Spleen (tissue), 11 donors: Measurements from ENCODE around the gene CLEC16A. TPM values are rescaled to one million over a fixed set of nuclear protein-coding genes. Genes with fewer than 3 reads are reported as not detected.
A peak's percentile ranks its signal among the peaks of the same experiment; 100 is the strongest.

ENCODE experiments used
- DNase-seq: peaks from one replicate; pipeline ENCODE4 v3.0.0-alpha.2; 2020
- H3K27ac ChIP-seq, 8 donors: fragments of 200-600 bp; sonication (generic) in 7 of 8; 1 replicate in 4 of 8; 2 replicates in 4 of 8; pipeline versions ENCODE4 v1.5.0 to v1.8.0; 2016 to 2021; ENCODE audit warnings: inconsistent platforms in 4 of 8, mild to moderate bottlenecking in 4 of 8, moderate library complexity in 1 of 8
- H3K27me3 ChIP-seq, 7 donors: fragments of 200-600 bp; sonication (generic) in 6 of 7; replicated peaks in 1 of 7; 1 replicate in 4 of 7; 2 replicates in 3 of 7; pipeline versions ENCODE4 v1.5.0 to v1.8.0; 2016 to 2021; ENCODE audit warnings: inconsistent platforms in 3 of 7, mild to moderate bottlenecking in 1 of 7
- H3K36me3 ChIP-seq, 6 donors: fragments of 200-600 bp; sonication (generic) in 5 of 6; 1 replicate in 4 of 6; 2 replicates in 2 of 6; pipeline versions ENCODE4 v1.5.0 to v1.8.0; 2016 to 2021; ENCODE audit warnings: inconsistent platforms in 2 of 6
- H3K4me1 ChIP-seq, 6 donors: fragments of 200-600 bp; sonication (generic) in 5 of 6; 1 replicate in 3 of 6; 2 replicates in 3 of 6; pipeline versions ENCODE4 v1.5.0 to v1.8.0; 2016 to 2021; ENCODE audit warnings: inconsistent platforms in 3 of 6
- H3K4me3 ChIP-seq, 8 donors: fragments of 200-600 bp; sonication (generic) in 7 of 8; 1 replicate in 4 of 8; 2 replicates in 4 of 8; pipeline versions ENCODE4 v1.5.0 to v1.8.0; 2016 to 2021; ENCODE audit warnings: inconsistent platforms in 4 of 8, mild to moderate bottlenecking in 4 of 8, moderate library complexity in 2 of 8
- H3K9me3 ChIP-seq, 8 donors: fragments of 200-600 bp; sonication (generic) in 7 of 8; 1 replicate in 4 of 8; 2 replicates in 4 of 8; pipeline versions ENCODE4 v1.5.0 to v1.8.0; 2016 to 2021; ENCODE audit warnings: inconsistent platforms in 4 of 8
- CTCF ChIP-seq, 11 experiments: fragments of 200-600 bp in 7 of 11; fragments of 450-650 bp in 4 of 11; sonication (generic) in 4 of 11; IDR thresholded peaks in 8 of 11; conservative IDR thresholded peaks in 3 of 11; 1 replicate in 7 of 11; 2 replicates in 4 of 11; pipeline versions ENCODE4 v1.4.0 to v1.8.0; 2016 to 2021; ENCODE audit warnings: antibody characterized with exemption in 11 of 11, inconsistent platforms in 4 of 11, mild to moderate bottlenecking in 1 of 11
- POLR2A ChIP-seq, 3 donors: fragments of 450-650 bp; IDR thresholded peaks; one replicate each; pipeline ENCODE4 v1.5.1; 2017; ENCODE audit warnings: antibody characterized with exemption in 3 of 3, mild to moderate bottlenecking in 1 of 3
- POLR2AphosphoS5 ChIP-seq, 3 donors: sonication (generic); formaldehyde crosslinking; IDR thresholded peaks; one replicate each; pipeline ENCODE4 v1.5.1; 2017; ENCODE audit warnings: antibody characterized with exemption in 3 of 3
- WGBS, 5 donors: extraction: QIAGEN DNeasy Blood & Tissue Kit in 3 of 5; methylation state at CpG; one replicate each; pipeline versions ENCODE4 v1.1.5 to v1.1.7; 2013 to 2018; 5-methylcytosine and 5-hydroxymethylcytosine counted together
- intact Hi-C: fragments of 100-400 bp; cut with DNase I; formaldehyde crosslinking; loops from one replicate; pipeline ENCODE4 v1.15.0; 2023; ENCODE audit warnings: low total_unique reads
- polyA plus RNA-seq, 3 donors: library from polyadenylated mRNA; stranded (reverse); fragments of 200-250 nt; gene quantifications; one replicate each; pipeline ENCODE4 v1.2.1, GENCODE V29; 2013
- total RNA-seq, 7 donors: library from RNA; depleted of rRNA in 3 of 7; stranded (reverse); fragments of >200 nt in 3 of 7; fragmentation: NEBNext Ultra II Directional in 4 of 7; extraction: Animal tissue kit (Norgen Biotek cat#: 25700) in 4 of 7; gene quantifications; one replicate each; pipeline versions ENCODE4 v1.1.0 to v1.2.1, GENCODE V29; 2016 to 2021
- donor health status: healthy with polysubstance abuse.
- donor health status: DM: no; HTN: no; CAD: no; lungs with moderate emphysema.
- donor health status: DM: no; HTN: no; CAD: no.
- donor health status: Bipolar disorder and iron deficiency.
- donor health status: healthy.
- donor health status: DM: no; HTN: no; CAD: no.
- donor health status: DM: yes; HTN: yes; CAD: no.

The CLEC16A gene
- total and polyA plus RNA-seq, 10 donors = 7.3 to 54.6 (median 35.1) TPM

GRCh38 chr16:11147754-11148444, 203.5 kb downstream of the CLEC16A start:
- H3K36me3 ChIP-seq = peaks cover 0 to 27% (median 3%) of the 10 kb centered on the region in 6 donors
- no peak overlapping the region for H3K27ac ChIP-seq
- H3K4me3 ChIP-seq = no peak overlapping the region
- no peaks in the 10 kb centered on the region for H3K9me3 ChIP-seq
- H3K4me1 ChIP-seq = peaks cover 0 to 6% (median 3%) of the 10 kb centered on the region in 6 donors
- no peak for TF ChIP-seq POLR2AphosphoS5 (IDR thresholded peaks at IDR 0.05)
- TF ChIP-seq POLR2A (IDR thresholded peaks at IDR 0.05) = no peak
- TF ChIP-seq CTCF (IDR thresholded peaks at IDR 0.05 in 8 of 11, conservative IDR thresholded peaks at IDR 0.05 in 3 of 11) = no peak
- intact Hi-C loops = no loop called here
- H3K27me3 ChIP-seq = no peaks in the 10 kb centered on the region
- WGBS, 5 donors = 87 to 95% (median 90%) methylated on average over 8 of the region's 8 CpGs
- no peak for DNase-seq

DNA sequence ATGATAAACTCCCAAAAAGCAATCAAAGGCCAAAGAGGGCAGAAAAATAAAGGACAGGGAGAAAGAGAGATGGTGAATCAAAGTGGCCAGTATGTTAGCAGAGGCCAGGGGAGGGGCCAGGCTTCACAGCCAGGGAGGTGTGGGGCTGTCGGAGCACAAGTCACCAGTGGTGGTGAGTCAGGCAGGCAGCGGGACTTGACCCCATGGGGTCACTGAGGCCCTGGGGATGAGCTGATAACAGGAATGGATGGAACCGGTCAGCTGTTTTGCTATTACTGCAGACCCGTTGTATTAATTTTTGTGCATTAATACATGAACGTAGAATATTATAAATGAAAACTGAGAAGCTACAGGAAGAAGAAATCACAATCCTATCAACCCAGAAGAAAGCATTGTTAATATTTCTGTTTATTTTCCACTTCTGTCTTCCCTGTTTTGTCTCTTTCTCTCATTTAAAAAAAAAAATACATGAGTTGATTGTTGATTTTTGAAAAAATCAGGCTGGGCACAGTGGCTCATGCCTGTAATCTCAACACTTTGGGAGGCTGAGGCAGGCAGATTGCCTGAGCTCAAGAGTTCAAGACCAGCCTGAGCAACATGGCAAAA, 204.8 kb downstream of the CLEC16A start:
- DNase-seq = peak; percentile 27
- Histone ChIP-seq H3K9me3 (no peaks in the 10 kb centered on the region), H3K27me3 (no peaks in the 10 kb centered on the region), H3K27ac (no peak overlapping the region), H3K4me1 (peaks cover 0 to 10% (median 3%) of the 10 kb centered on the region in 6 donors), H3K4me3 (no peak overlapping the region), H3K36me3 (peaks cover 0 to 27% (median 3%) of the 10 kb centered on the region in 6 donors)
- intact Hi-C loops = no loop called here
- TF ChIP-seq CTCF (IDR thresholded peaks at IDR 0.05 in 8 of 11, conservative IDR thresholded peaks at IDR 0.05 in 3 of 11) (no peak), POLR2AphosphoS5 (IDR thresholded peaks at IDR 0.05) (no peak), POLR2A (IDR thresholded peaks at IDR 0.05) (no peak)
- WGBS, 5 donors = 87 to 96% (median 90%) methylated on average over 5 of the region's 5 CpGs

DNA sequence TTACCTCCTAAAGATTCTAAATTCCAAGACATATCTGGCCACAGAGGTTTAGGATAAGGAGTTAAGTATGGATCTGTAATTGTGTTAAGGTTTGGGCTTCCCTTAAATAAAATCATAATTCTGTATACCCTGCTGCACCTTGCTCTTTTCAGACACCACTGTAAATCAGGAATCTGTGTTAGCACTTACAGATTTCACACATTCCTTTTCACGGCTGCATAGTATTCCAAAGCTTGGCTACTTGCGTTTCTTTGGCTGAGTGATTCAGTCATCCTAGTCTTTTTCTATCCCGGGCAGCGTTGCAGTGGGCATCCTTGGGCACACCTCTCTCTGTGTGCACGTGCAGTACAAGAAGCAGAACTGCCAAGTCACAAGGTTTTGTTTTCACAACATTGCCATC, 205.8 kb downstream of the CLEC16A start:
- TF ChIP-seq POLR2AphosphoS5 (IDR thresholded peaks at IDR 0.05) = no peak
- no peak for TF ChIP-seq CTCF (IDR thresholded peaks at IDR 0.05 in 8 of 11, conservative IDR thresholded peaks at IDR 0.05 in 3 of 11)
- TF ChIP-seq POLR2A (IDR thresholded peaks at IDR 0.05) = no peak
- Histone ChIP-seq H3K36me3 (peaks cover 0 to 27% (median 3%) of the 10 kb centered on the region in 6 donors), H3K4me1 (peaks cover 0 to 10% (median under 1%) of the 10 kb centered on the region in 6 donors), H3K4me3 (no peak overlapping the region), H3K27me3 (no peaks in the 10 kb centered on the region), H3K9me3 (no peaks in the 10 kb centered on the region), H3K27ac (no peak overlapping the region)
- DNase-seq = no peak
- 91 to 98% (median 95%) methylated on average over 5 of the region's 5 CpGs for WGBS, 5 donors
- intact Hi-C loops = no loop called here

- Histone ChIP-seq H3K27me3 (no peaks in the 10 kb centered on the region), H3K9me3 (no peaks in the 10 kb centered on the region), H3K4me3 (no peak overlapping the region), H3K36me3 (peaks cover 0 to 26% (median 3%) of the 10 kb centered on the region in 6 donors), H3K4me1 (peaks cover 0 to 16% (median 3%) of the 10 kb centered on the region in 6 donors), H3K27ac (no peak overlapping the region)
- TF ChIP-seq CTCF (IDR thresholded peaks at IDR 0.05 in 8 of 11, conservative IDR thresholded peaks at IDR 0.05 in 3 of 11) (no peak), POLR2A (IDR thresholded peaks at IDR 0.05) (no peak), POLR2AphosphoS5 (IDR thresholded peaks at IDR 0.05) (no peak)
- WGBS, 5 donors = 85 to 93% (median 89%) methylated on average over 9 of the region's 9 CpGs
- DNase-seq = peak; percentile 56
- intact Hi-C loops = no loop called here
These were observed 207.0 kb downstream of the CLEC16A start for GRCh38 chr16:11151156-11151884.
